PC-9 (cell line): ENCODE measurements around the gene EFEMP2.

ENCODE experiments used
- EZH2 ChIP-seq: fragments of 200-600 bp; sonication (generic); IDR thresholded peaks from 2 replicates; pipeline ENCODE4 v1.8.0; 2017; ENCODE audit warnings: antibody characterized with exemption, low read depth
- TF ChIP-seq, protein P1 (sequence below): fragments of 200-600 bp; sonication (generic); conservative IDR thresholded peaks from 2 replicates; pipeline ENCODE4 v1.6.1; 2017; ENCODE audit warnings: mixed run types, antibody characterized with exemption, mild to moderate bottlenecking, moderate library complexity

DNA sequence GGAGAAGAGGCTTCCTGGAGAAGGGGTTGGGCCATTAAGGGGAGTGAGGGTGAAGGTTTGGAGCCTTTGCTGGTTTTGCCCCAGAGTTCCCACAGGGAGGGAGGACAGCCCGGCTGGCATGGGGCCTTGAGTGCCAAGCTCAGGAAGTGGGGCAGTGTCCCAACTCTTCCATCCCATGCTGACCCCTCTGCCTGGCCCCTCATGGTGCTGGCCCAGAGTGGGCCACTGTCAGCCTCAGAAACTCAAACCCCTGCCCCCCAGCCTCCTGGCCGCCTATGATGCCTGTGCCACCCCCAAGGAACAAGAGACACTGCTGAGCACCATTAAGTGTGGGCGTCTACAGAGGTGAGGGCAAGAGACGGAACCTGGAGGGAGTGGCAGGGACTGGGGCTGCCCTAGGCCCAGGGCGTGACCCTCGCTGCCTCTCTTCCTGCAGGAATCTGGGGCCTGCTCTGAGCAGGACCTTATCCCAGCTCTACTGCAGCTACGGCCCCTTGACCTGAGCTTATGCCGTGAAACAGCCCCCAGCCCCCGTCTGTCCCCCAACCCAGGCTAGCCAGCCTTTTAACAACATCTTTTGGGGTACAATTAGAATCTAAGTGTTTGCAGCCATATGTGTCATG, 6.9 kb downstream of the EFEMP2 start:
- no peak for TF ChIP-seq EZH2
- TF ChIP-seq, protein P1, sequence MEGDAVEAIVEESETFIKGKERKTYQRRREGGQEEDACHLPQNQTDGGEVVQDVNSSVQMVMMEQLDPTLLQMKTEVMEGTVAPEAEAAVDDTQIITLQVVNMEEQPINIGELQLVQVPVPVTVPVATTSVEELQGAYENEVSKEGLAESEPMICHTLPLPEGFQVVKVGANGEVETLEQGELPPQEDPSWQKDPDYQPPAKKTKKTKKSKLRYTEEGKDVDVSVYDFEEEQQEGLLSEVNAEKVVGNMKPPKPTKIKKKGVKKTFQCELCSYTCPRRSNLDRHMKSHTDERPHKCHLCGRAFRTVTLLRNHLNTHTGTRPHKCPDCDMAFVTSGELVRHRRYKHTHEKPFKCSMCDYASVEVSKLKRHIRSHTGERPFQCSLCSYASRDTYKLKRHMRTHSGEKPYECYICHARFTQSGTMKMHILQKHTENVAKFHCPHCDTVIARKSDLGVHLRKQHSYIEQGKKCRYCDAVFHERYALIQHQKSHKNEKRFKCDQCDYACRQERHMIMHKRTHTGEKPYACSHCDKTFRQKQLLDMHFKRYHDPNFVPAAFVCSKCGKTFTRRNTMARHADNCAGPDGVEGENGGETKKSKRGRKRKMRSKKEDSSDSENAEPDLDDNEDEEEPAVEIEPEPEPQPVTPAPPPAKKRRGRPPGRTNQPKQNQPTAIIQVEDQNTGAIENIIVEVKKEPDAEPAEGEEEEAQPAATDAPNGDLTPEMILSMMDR, result no peak
